Loucy (cell line): ENCODE measurements around the gene TENM4.

ENCODE experiments used
- H2AFZ ChIP-seq: fragments of 200-600 bp; sonication (generic); 2 replicates; pipeline ENCODE4 v1.6.0; 2016; ENCODE audit warnings: antibody characterized with exemption, mild to moderate bottlenecking, low read length, moderate library complexity
- H3F3A ChIP-seq: fragments of 200-600 bp; 2 replicates; pipeline ENCODE4 v1.6.0; 2016; ENCODE audit warnings: antibody characterized with exemption, low read depth, mild to moderate bottlenecking
- H3K27me3 ChIP-seq: fragments of 200-600 bp; sonication (generic); 2 replicates; pipeline ENCODE4 v1.6.1; 2014; ENCODE audit warnings: low read length, mild to moderate bottlenecking; ENCODE audit not compliant: insufficient read depth, poor library complexity, severe bottlenecking
- H3K36me3 ChIP-seq: fragments of 200-600 bp; sonication (generic); 2 replicates; pipeline ENCODE4 v1.6.1; 2016; ENCODE audit warnings: low read length; ENCODE audit not compliant: insufficient read depth
- H3K4me1 ChIP-seq: fragments of 200-600 bp; sonication (generic); 2 replicates; pipeline ENCODE4 v1.5.1; 2014; ENCODE audit warnings: low read length, mild to moderate bottlenecking; ENCODE audit not compliant: insufficient read depth, poor library complexity, severe bottlenecking
- H3K4me2 ChIP-seq: fragments of 200-600 bp; sonication (generic); 2 replicates; pipeline ENCODE4 v1.6.0; 2014; ENCODE audit warnings: antibody characterized with exemption, low read length, low read depth, mild to moderate bottlenecking; ENCODE audit not compliant: poor library complexity, severe bottlenecking
- H3K4me3 ChIP-seq: fragments of 200-600 bp; sonication (generic); 2 replicates; pipeline ENCODE4 v1.5.1; 2014; ENCODE audit warnings: low read length, mild to moderate bottlenecking, mixed read lengths; ENCODE audit not compliant: poor library complexity, severe bottlenecking
- H3K79me2 ChIP-seq: fragments of 200-600 bp; sonication (generic); 2 replicates; pipeline ENCODE4 v1.6.1; 2014; ENCODE audit warnings: low read length; ENCODE audit not compliant: insufficient read depth
- H3K9ac ChIP-seq: fragments of 200-600 bp; sonication (generic); 2 replicates; pipeline ENCODE4 v1.6.0; 2014; ENCODE audit warnings: mild to moderate bottlenecking, low read depth, low read length, moderate library complexity; ENCODE audit not compliant: poor library complexity, severe bottlenecking
- H3K9me2 ChIP-seq: fragments of 200-600 bp; sonication (generic); replicated peaks from 2 replicates; pipeline ENCODE4 v1.6.1; 2016; ENCODE audit warnings: low read depth, low read length, mixed read lengths
- H3K9me3 ChIP-seq: fragments of 200-600 bp; sonication (generic); 2 replicates; pipeline ENCODE4 v1.6.1; 2014; ENCODE audit warnings: mild to moderate bottlenecking, antibody characterized with exemption, low read length, low read depth; ENCODE audit not compliant: insufficient read depth
- H4K20me1 ChIP-seq: fragments of 200-600 bp; sonication (generic); 2 replicates; pipeline ENCODE4 v1.6.0; 2014; ENCODE audit warnings: antibody characterized with exemption, low read length, mild to moderate bottlenecking; ENCODE audit not compliant: insufficient read depth, poor library complexity, severe bottlenecking
- CTCF ChIP-seq: fragments of 200-600 bp; sonication (generic); conservative IDR thresholded peaks from 2 replicates; pipeline ENCODE4 v1.5.1; 2014; ENCODE audit warnings: mild to moderate bottlenecking, antibody characterized with exemption, low read length
- EZH2phosphoT487 ChIP-seq: fragments of 200-600 bp; IDR thresholded peaks from 2 replicates; pipeline ENCODE4 v1.6.1; 2018; ENCODE audit warnings: antibody characterized with exemption, mild to moderate bottlenecking, moderate library complexity, borderline replicate concordance

TENM4 gene

GRCh38 chr11:78954261-78954660, 486.6 kb downstream of the TENM4 start:
- Histone ChIP-seq H3K4me2 (no peak overlapping the region), H3F3A (no peaks in the 10 kb centered on the region), H3K27me3 (no peaks in the 10 kb centered on the region), H2AFZ (no peak overlapping the region), H3K9me2 (no peaks in the 10 kb centered on the region), H3K79me2 (no peaks in the 10 kb centered on the region), H3K4me3 (no peak overlapping the region), H4K20me1 (no peaks in the 10 kb centered on the region), H3K36me3 (no peaks in the 10 kb centered on the region), H3K4me1 (no peaks in the 10 kb centered on the region), H3K9ac (no peak overlapping the region), H3K9me3 (no peaks in the 10 kb centered on the region)
- no peak for TF ChIP-seq EZH2phosphoT487
- no peak for TF ChIP-seq CTCF

GRCh38 chr11:78952890-78953289, 487.9 kb downstream of the TENM4 start:
- Histone ChIP-seq H4K20me1 (no peaks in the 10 kb centered on the region), H3F3A (no peaks in the 10 kb centered on the region), H3K4me2 (no peak overlapping the region), H3K4me3 (no peak overlapping the region), H2AFZ (no peak overlapping the region), H3K36me3 (no peaks in the 10 kb centered on the region), H3K79me2 (no peaks in the 10 kb centered on the region), H3K9ac (no peak overlapping the region), H3K9me3 (no peaks in the 10 kb centered on the region), H3K9me2 (no peaks in the 10 kb centered on the region), H3K4me1 (no peaks in the 10 kb centered on the region), H3K27me3 (no peaks in the 10 kb centered on the region)
- TF ChIP-seq EZH2phosphoT487 (no peak), CTCF (no peak)

- Histone ChIP-seq H3K4me2 (no peak overlapping the region), H3K4me1 (no peaks in the 10 kb centered on the region), H3K79me2 (no peaks in the 10 kb centered on the region), H3K27me3 (no peaks in the 10 kb centered on the region), H3K9me2 (no peaks in the 10 kb centered on the region), H3F3A (no peaks in the 10 kb centered on the region), H3K4me3 (no peak overlapping the region), H4K20me1 (no peaks in the 10 kb centered on the region), H3K9ac (no peak overlapping the region), H3K9me3 (no peaks in the 10 kb centered on the region), H2AFZ (no peak overlapping the region), H3K36me3 (no peaks in the 10 kb centered on the region)
- TF ChIP-seq EZH2phosphoT487 (no peak), CTCF (no peak)
These were observed 488.7 kb downstream of the TENM4 start for GRCh38 chr11:78952175-78952574.
